Neutrophil (primary cell): ENCODE measurements around the gene GALR3.

Source experiments
- H3K27ac ChIP-seq: fragments of 200-600 bp; sonication (generic); 2 replicates; pipeline ENCODE4 v1.5.1; 2016; ENCODE audit warnings: mild to moderate bottlenecking, moderate library complexity
- H3K27me3 ChIP-seq: fragments of 200-600 bp; sonication (generic); 2 replicates; pipeline ENCODE4 v1.6.0; 2016; ENCODE audit warnings: mild to moderate bottlenecking
- H3K36me3 ChIP-seq: fragments of 200-600 bp; sonication (generic); 2 replicates; pipeline ENCODE4 v1.5.1; 2017
- H3K4me1 ChIP-seq, 2 experiments: fragments of 200-600 bp in 1 of 2; sonication (generic) in 1 of 2; 1 replicate in 1 of 2; 2 replicates in 1 of 2; pipeline versions ENCODE4 v1.5.1 to v1.6.1; 2013 to 2016; ENCODE audit warnings: low read depth in 1 of 2, low read length in 1 of 2, mild to moderate bottlenecking in 1 of 2, moderate library complexity in 1 of 2; ENCODE audit not compliant: control insufficient read depth in 1 of 2, insufficient read depth in 1 of 2
- H3K4me3 ChIP-seq, 2 experiments: fragments of 200-600 bp in 1 of 2; sonication (generic) in 1 of 2; 1 replicate in 1 of 2; 2 replicates in 1 of 2; pipeline ENCODE4 v1.5.1; 2013 to 2016; ENCODE audit warnings: low read depth in 1 of 2, low read length in 1 of 2, mild to moderate bottlenecking in 1 of 2, moderate library complexity in 1 of 2
- H3K9me3 ChIP-seq: fragments of 200-600 bp; sonication (generic); 2 replicates; pipeline ENCODE4 v1.5.1; 2016
- TF ChIP-seq, protein P1 (sequence below): fragments of 200-600 bp; sonication (generic); IDR thresholded peaks from 2 replicates; pipeline ENCODE4 v1.5.1; 2016; ENCODE audit warnings: antibody characterized with exemption

The GALR3 gene

DNA sequence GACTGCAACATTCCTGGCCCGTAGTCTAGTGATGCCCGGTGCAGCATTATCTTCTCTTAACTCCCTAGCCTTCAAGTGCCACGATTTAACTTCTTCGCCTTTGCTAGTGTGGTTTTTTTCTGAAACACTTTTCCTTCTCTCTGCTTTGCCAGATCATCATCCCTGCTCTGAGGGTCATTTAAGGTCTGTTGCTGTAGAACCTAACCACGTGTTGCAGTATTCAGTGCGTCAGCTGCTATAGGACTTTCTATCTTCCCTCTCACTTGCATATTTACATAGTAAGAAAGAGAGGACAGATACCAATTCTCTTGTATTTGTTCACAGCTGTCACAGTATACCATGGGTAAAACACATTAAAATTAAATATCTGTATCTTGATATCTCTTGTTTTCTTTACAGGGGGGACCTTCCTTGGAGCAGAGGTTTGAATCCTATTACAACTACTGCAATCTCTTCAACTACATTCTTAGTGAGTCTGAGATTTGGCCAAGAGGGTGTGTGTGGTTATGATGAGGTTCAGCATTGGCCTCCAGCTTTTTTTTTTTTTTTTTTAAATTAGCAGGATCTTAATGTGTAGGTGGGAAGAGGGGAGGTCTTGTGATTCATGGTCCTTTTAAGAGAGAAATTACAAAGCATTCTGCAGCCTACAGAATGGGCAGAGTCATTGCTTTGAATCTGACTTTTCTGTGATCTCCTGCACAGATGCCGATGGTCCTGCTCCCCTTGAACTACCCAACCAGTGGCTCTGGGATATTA is 39.6 kb downstream of the GALR3 start:
- no peaks in the 10 kb centered on the region for H3K9me3 ChIP-seq
- H3K4me1 ChIP-seq: no peaks in the 10 kb centered on the region
- H3K27me3 ChIP-seq: no peaks in the 10 kb centered on the region
- H3K27ac ChIP-seq: no peak overlapping the region
- H3K36me3 ChIP-seq: peaks cover 98% of the 10 kb centered on the region
- no peak overlapping the region for H3K4me3 ChIP-seq
- TF ChIP-seq, protein P1, sequence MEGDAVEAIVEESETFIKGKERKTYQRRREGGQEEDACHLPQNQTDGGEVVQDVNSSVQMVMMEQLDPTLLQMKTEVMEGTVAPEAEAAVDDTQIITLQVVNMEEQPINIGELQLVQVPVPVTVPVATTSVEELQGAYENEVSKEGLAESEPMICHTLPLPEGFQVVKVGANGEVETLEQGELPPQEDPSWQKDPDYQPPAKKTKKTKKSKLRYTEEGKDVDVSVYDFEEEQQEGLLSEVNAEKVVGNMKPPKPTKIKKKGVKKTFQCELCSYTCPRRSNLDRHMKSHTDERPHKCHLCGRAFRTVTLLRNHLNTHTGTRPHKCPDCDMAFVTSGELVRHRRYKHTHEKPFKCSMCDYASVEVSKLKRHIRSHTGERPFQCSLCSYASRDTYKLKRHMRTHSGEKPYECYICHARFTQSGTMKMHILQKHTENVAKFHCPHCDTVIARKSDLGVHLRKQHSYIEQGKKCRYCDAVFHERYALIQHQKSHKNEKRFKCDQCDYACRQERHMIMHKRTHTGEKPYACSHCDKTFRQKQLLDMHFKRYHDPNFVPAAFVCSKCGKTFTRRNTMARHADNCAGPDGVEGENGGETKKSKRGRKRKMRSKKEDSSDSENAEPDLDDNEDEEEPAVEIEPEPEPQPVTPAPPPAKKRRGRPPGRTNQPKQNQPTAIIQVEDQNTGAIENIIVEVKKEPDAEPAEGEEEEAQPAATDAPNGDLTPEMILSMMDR: no peak

DNA sequence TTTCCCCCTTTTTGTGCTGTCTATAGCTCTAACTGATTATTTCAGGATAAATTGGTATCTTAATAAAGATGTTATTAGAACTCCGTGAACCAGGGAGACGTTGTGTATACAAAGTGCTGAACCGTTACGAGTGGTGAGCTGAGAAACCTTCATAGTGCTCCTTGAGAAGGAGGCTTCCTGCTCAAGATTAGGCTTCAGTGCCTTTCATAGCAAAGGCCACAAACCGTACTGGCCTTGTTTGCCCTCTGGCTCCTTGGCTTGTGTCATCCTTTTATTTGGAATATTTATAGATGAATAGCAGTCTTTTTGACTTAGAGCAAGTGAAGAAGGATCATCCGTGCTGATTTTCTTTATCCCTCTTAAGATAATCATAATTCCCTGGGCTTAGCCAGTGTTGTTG is 42.3 kb downstream of the GALR3 start:
- no peaks in the 10 kb centered on the region for H3K9me3 ChIP-seq
- no peak overlapping the region for H3K27ac ChIP-seq
- H3K4me1 ChIP-seq: no peaks in the 10 kb centered on the region
- H3K27me3 ChIP-seq: no peaks in the 10 kb centered on the region
- TF ChIP-seq, protein P1: no peak
- H3K4me3 ChIP-seq: no peak overlapping the region
- peaks cover 92% of the 10 kb centered on the region for H3K36me3 ChIP-seq

DNA sequence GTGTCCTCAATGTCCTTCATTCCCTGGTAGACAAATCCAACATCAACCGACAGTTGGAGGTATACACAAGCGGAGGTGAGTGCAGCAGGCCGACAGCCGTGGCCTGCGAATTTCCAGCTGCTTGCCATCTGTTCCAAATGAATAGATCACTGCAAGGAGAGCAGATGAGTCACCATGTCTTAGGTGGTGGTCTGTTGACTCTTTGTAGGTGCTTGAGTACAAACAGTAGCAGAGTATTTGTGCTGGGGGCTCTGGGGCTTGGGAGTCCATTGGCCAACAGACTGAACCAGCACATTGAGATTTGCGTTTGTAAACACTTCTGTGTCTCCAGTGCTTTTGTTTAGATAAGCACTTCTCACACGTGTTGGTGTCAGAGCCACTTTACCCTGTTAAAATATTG is 47.1 kb downstream of the GALR3 start:
- no peaks in the 10 kb centered on the region for H3K27me3 ChIP-seq
- no peak overlapping the region for H3K4me3 ChIP-seq
- TF ChIP-seq, protein P1: no peak
- peaks cover 92% of the 10 kb centered on the region for H3K36me3 ChIP-seq
- H3K27ac ChIP-seq: no peak overlapping the region
- no peaks in the 10 kb centered on the region for H3K4me1 ChIP-seq
- H3K9me3 ChIP-seq: no peaks in the 10 kb centered on the region
